Measurements from ENCODE around the gene GALNT14.

GRCh38 chr2:30985493-30986230 is 152.6 kb downstream of the GALNT14 start:
- no peak for TF ChIP-seq CTCF (IDR thresholded peaks at IDR 0.05)
- no peak for TF ChIP-seq POLR2A (IDR thresholded peaks at IDR 0.05)
- TF ChIP-seq POLR2AphosphoS5 (IDR thresholded peaks at IDR 0.05), result no peak
- no peak for TF ChIP-seq EP300 (IDR thresholded peaks at IDR 0.05)

Data from gastroesophageal sphincter (tissue), 3 donors.